Activated naive CD4-positive, alpha-beta T cell treated with anti-CD3 and anti-CD28 coated beads, Interleukin-2, amount 10 ng/mL, durations not matched to agents 7 days and 5 days (primary cell): ENCODE results near the gene ENO4.

ENCODE experiments used
- CTCF ChIA-PET: fragments of 350-600 bp; sonication (Branson Sonifier 250); formaldehyde crosslinking; loops from one replicate; lab custom pipeline; 2021; ENCODE audit warnings: antibody characterized with exemption; lab: Charles Lee
- DNase-seq: peaks from one replicate; pipeline ENCODE4 v3.0.0-alpha.2; 2020
- H3K27ac Mint-ChIP-seq: one replicate; pipeline ENCODE4 v1.8.0; 2021; ENCODE audit warnings: mild to moderate bottlenecking, moderate library complexity, mixed read lengths
- H3K27me3 Mint-ChIP-seq: one replicate; pipeline ENCODE4 v1.8.0; 2021; ENCODE audit warnings: mild to moderate bottlenecking, mixed read lengths
- H3K36me3 Mint-ChIP-seq: one replicate; pipeline ENCODE4 v1.8.0; 2021; ENCODE audit warnings: mixed read lengths
- H3K4me1 Mint-ChIP-seq: one replicate; pipeline ENCODE4 v1.8.0; 2021; ENCODE audit warnings: mixed read lengths
- H3K4me3 Mint-ChIP-seq: one replicate; pipeline ENCODE4 v1.8.0; 2021; ENCODE audit warnings: mild to moderate bottlenecking, moderate library complexity, mixed read lengths
- H3K9me3 Mint-ChIP-seq: one replicate; pipeline ENCODE4 v1.8.0; 2021; ENCODE audit warnings: mixed read lengths

The ENO4 gene

DNA sequence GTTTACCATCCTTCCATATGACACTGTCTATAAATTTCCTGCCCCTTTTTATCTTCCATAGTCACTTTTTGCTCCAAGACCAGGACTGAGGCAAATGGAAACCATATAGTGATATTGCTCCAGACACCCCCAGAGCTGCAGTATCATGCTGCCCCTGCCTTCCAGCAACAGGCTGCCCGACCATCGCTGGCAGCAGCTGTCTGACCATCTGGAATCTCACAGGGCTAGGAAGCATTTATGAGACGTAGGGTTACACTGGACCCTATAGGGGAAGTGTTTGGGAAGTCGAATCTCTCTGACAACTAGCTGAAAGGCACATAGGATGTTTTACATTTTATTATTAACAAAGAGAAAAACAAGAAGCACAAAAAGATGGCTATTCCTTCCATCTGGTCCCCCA is 19.4 kb downstream of the ENO4 start:
- CTCF ChIA-PET, result no interaction called here

GRCh38 chr10:116870949-116871348 is 21.6 kb downstream of the ENO4 start:
- CTCF ChIA-PET, result no interaction called here
- no peaks in the 10 kb centered on the region for H3K9me3 Mint-ChIP-seq

More for the DNA sequence above, 19.4 kb downstream of the ENO4 start:
- Mint-ChIP-seq H3K27ac (no peak overlapping the region), H3K9me3 (no peaks in the 10 kb centered on the region), H3K36me3 (no peaks in the 10 kb centered on the region), H3K4me1 (no peaks in the 10 kb centered on the region), H3K4me3 (no peak overlapping the region), H3K27me3 (no peaks in the 10 kb centered on the region)
- no peak for DNase-seq

GRCh38 chr10:116873134-116873533 is 23.8 kb downstream of the ENO4 start:
- H3K9me3 Mint-ChIP-seq, result no peaks in the 10 kb centered on the region
- H3K4me3 Mint-ChIP-seq, result no peak overlapping the region
- H3K27me3 Mint-ChIP-seq, result no peaks in the 10 kb centered on the region
- H3K27ac Mint-ChIP-seq, result no peak overlapping the region
- H3K4me1 Mint-ChIP-seq, result no peaks in the 10 kb centered on the region
- no peak for DNase-seq
- no peaks in the 10 kb centered on the region for H3K36me3 Mint-ChIP-seq
- CTCF ChIA-PET, result no interaction called here

More at GRCh38 chr10:116870949-116871348, 21.6 kb downstream of the ENO4 start:
- Mint-ChIP-seq H3K4me3 (no peak overlapping the region), H3K4me1 (no peaks in the 10 kb centered on the region), H3K27ac (no peak overlapping the region), H3K36me3 (no peaks in the 10 kb centered on the region), H3K27me3 (no peaks in the 10 kb centered on the region)
- DNase-seq, result no peak

DNA sequence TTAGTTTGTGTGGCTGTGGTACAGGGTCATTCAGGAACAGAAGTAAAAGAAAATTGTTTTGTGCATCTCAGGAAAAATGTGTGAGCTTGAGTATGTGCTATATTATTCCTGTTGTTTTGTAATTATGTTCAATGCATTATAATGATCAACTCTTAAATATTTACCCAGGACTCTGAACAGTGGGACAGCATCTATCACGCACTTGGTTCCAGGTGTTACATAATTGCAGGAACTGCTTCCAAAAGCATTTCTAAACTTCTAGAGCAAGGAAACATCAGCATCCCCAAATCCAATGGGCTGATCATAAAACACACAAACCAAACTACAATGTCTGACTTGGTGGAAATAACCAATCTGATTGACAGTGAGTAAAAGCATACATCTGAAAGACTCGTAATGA is 26.6 kb downstream of the ENO4 start:
- Mint-ChIP-seq H3K36me3 (no peaks in the 10 kb centered on the region), H3K27me3 (no peaks in the 10 kb centered on the region), H3K4me1 (no peaks in the 10 kb centered on the region), H3K9me3 (no peaks in the 10 kb centered on the region), H3K4me3 (no peak overlapping the region), H3K27ac (no peak overlapping the region)
- no peak for DNase-seq
- CTCF ChIA-PET, result no interaction called here

- Mint-ChIP-seq H3K27ac (no peak overlapping the region), H3K4me3 (no peak overlapping the region), H3K27me3 (no peaks in the 10 kb centered on the region), H3K36me3 (no peaks in the 10 kb centered on the region), H3K4me1 (no peaks in the 10 kb centered on the region), H3K9me3 (no peaks in the 10 kb centered on the region)
- CTCF ChIA-PET, result no interaction called here
- no peak for DNase-seq
These were observed 28.1 kb downstream of the ENO4 start for GRCh38 chr10:116877391-116877790.

DNA sequence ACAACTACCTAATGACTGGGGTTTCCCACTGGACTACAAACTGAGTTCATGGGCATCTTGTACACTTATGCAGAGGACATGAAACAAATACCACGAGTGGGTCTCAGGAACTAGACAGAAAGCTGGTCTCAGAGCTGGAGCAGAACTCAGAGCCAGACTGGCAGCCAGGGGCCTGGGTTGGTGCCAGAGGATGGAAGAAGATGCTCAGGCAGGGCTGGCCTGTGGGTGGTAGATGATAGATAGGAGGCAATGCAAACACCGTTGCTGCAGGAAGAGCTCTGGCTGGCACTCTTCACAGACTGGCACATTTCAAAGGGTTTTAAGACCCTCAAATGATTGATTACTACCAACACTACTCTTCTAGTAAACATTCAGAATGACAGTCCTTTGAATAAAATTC is 28.8 kb downstream of the ENO4 start:
- Mint-ChIP-seq H3K4me3 (no peak overlapping the region), H3K4me1 (no peaks in the 10 kb centered on the region), H3K9me3 (no peaks in the 10 kb centered on the region), H3K27me3 (no peaks in the 10 kb centered on the region), H3K36me3 (no peaks in the 10 kb centered on the region), H3K27ac (no peak overlapping the region)
- no peak for DNase-seq
- CTCF ChIA-PET, result no interaction called here

DNA sequence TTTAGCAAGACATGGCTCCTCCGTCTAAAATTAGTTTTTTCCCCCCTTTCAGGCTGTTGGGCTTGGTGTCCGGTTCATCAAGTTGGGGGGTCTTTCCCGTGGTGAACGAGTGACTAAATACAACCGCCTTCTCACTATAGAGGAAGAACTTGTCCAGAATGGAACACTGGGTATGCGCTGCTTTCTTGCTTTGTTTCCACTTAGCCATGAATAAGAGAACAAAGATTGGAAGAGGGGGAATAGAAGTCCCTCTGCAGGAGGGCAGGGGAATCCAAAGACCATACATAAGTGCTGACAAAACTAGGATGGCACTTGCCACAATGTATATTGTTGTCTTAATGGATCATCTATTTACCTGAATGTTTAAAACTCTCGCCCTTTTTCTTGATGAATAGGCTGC is 30.5 kb downstream of the ENO4 start:
- no peak for DNase-seq
- no peak overlapping the region for H3K27ac Mint-ChIP-seq
- H3K9me3 Mint-ChIP-seq, result no peaks in the 10 kb centered on the region
- CTCF ChIA-PET, result no interaction called here
- H3K4me1 Mint-ChIP-seq, result no peaks in the 10 kb centered on the region
- no peaks in the 10 kb centered on the region for H3K27me3 Mint-ChIP-seq
- H3K4me3 Mint-ChIP-seq, result no peak overlapping the region
- no peaks in the 10 kb centered on the region for H3K36me3 Mint-ChIP-seq

- no peak overlapping the region for H3K27ac Mint-ChIP-seq
- H3K4me3 Mint-ChIP-seq, result no peak overlapping the region
- CTCF ChIA-PET, result no interaction called here
- no peaks in the 10 kb centered on the region for H3K27me3 Mint-ChIP-seq
- no peak for DNase-seq
- H3K4me1 Mint-ChIP-seq, result no peaks in the 10 kb centered on the region
- H3K36me3 Mint-ChIP-seq, result no peaks in the 10 kb centered on the region
- H3K9me3 Mint-ChIP-seq, result no peaks in the 10 kb centered on the region
These were observed 31.6 kb downstream of the ENO4 start for GRCh38 chr10:116880716-116881482.

GRCh38 chr10:116882639-116883038 is 33.3 kb downstream of the ENO4 start:
- Mint-ChIP-seq H3K27ac (no peak overlapping the region), H3K4me1 (no peaks in the 10 kb centered on the region), H3K36me3 (no peaks in the 10 kb centered on the region), H3K9me3 (no peaks in the 10 kb centered on the region), H3K27me3 (peaks cover 4% of the 10 kb centered on the region), H3K4me3 (no peak overlapping the region)
- CTCF ChIA-PET, result no interaction called here
- DNase-seq, result no peak

GRCh38 chr10:116886772-116887171 is 37.5 kb downstream of the ENO4 start:
- no peaks in the 10 kb centered on the region for H3K36me3 Mint-ChIP-seq
- H3K9me3 Mint-ChIP-seq, result no peaks in the 10 kb centered on the region
- H3K27me3 Mint-ChIP-seq, result peaks cover 7% of the 10 kb centered on the region
- H3K4me1 Mint-ChIP-seq, result no peaks in the 10 kb centered on the region
- no peak for DNase-seq
- H3K27ac Mint-ChIP-seq, result no peak overlapping the region
- H3K4me3 Mint-ChIP-seq, result no peak overlapping the region
- CTCF ChIA-PET, result no interaction called here

DNA sequence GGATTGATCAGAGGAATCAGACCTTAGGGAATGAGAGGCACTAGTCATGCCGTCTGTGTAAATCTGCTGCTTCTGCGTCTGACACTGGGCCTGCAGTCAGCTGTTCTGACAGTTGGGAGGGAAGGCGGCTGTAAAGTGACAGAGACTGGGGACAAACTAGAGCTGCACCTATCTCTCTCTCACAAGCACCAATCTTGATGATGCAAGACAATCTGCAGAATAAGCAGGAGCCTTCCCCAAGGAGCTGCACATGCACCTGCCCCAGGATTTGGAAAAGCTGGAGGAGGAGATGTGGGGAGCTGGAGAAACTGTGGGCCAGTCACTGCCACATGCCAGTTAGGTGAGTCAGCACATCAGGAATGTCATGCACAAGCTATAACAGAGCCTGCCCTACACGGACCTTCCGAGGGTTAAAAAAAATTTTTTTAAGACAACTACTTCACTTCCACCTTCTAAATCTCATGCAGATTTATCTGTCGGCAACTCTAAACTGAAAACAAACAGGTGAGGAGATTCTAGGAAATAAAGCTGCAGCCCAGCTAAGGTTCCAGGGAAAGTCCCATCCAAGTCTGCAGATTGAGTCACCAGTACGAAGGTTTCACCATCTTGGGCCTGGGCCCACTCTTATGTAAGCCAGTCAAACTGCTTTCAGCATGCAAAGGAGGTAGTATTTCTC is 39.2 kb downstream of the ENO4 start:
- Mint-ChIP-seq H3K27me3 (peaks cover 11% of the 10 kb centered on the region), H3K9me3 (no peaks in the 10 kb centered on the region), H3K36me3 (no peaks in the 10 kb centered on the region), H3K27ac (no peak overlapping the region), H3K4me3 (no peak overlapping the region), H3K4me1 (no peaks in the 10 kb centered on the region)
- no peak for DNase-seq
- CTCF ChIA-PET, result no interaction called here

DNA sequence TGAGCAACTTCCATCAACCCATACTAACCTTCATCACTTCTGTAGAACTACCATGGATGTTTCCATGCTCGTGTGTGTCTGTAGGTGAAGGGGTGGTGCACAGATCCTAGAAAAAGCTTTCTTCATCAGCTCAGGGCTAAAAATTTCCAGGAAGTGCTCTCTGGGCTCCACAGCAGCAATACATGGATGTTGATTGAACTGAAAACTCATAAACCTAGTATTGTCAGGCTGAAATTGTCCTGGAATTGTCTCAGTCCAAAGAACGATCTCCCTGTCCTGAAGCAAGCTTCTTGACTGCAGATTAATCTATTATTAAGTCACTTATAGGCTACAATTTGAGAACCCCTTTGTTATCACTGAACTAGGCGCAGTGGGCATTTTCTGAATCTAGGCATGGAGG is 39.8 kb downstream of the ENO4 start:
- DNase-seq, result no peak
- Mint-ChIP-seq H3K4me3 (no peak overlapping the region), H3K9me3 (no peaks in the 10 kb centered on the region)

GRCh38 chr10:116891208-116891607 is 41.9 kb downstream of the ENO4 start:
- Mint-ChIP-seq H3K27ac (no peak overlapping the region), H3K36me3 (no peaks in the 10 kb centered on the region), H3K4me1 (no peaks in the 10 kb centered on the region), H3K27me3 (peaks cover 11% of the 10 kb centered on the region), H3K4me3 (no peak overlapping the region), H3K9me3 (no peaks in the 10 kb centered on the region)
- CTCF ChIA-PET, result no interaction called here
- no peak for DNase-seq

More for the DNA sequence above, 39.8 kb downstream of the ENO4 start:
- peaks cover 11% of the 10 kb centered on the region for H3K27me3 Mint-ChIP-seq
- no peaks in the 10 kb centered on the region for H3K36me3 Mint-ChIP-seq
- no peak overlapping the region for H3K27ac Mint-ChIP-seq
- CTCF ChIA-PET, result no interaction called here
- H3K4me1 Mint-ChIP-seq, result no peaks in the 10 kb centered on the region

DNA sequence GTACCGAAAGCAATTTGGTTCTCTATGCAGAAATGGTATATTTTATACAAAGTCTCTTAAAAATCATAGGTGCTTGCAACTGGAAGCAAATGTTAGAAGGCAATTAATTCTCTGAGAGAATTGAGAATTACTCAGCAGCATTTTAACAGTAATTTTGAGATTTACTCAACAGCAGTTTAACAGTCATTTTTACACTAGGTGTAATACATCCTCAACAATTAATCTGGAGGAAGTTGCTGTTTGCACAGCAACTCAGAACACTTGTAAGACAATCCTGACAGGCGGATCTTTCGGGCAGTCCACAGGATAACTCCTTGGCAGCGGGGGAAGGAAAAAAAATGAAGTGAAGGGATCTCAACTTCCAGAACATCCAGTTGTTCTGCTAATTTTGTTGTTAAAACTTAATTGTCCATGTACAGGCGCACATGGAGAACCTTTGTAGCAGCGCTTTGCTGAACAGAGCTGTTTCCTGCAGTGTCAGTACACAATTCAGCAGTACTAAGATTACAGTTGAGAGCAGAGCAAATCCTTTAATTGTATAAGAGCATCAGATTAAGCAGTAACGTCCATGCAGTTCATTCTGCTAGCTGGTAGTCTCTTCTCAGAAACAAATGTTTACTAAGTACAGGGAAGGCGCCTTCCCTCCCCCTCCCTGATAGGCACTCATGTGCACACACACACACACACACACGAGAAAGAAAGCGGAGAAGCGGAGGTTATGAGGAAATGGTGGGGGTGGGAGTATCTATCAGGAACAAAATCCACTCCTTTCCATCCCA is 43.8 kb downstream of the ENO4 start:
- H3K4me1 Mint-ChIP-seq, result no peaks in the 10 kb centered on the region
- H3K9me3 Mint-ChIP-seq, result no peaks in the 10 kb centered on the region
- H3K27ac Mint-ChIP-seq, result no peak overlapping the region
- CTCF ChIA-PET, result no interaction called here
- H3K27me3 Mint-ChIP-seq, result peaks cover 7% of the 10 kb centered on the region
- no peak overlapping the region for H3K4me3 Mint-ChIP-seq
- DNase-seq, result no peak
- no peaks in the 10 kb centered on the region for H3K36me3 Mint-ChIP-seq

- Mint-ChIP-seq H3K36me3 (no peaks in the 10 kb centered on the region), H3K9me3 (no peaks in the 10 kb centered on the region), H3K4me3 (no peak overlapping the region), H3K4me1 (no peaks in the 10 kb centered on the region), H3K27me3 (peaks cover 7% of the 10 kb centered on the region), H3K27ac (no peak overlapping the region)
- CTCF ChIA-PET, result no interaction called here
- DNase-seq, result no peak
These were observed 44.4 kb downstream of the ENO4 start for GRCh38 chr10:116893686-116894037.
